Measurements from ENCODE around the gene PRSS23.
"Not testable (repeated sequence)": the region's sequence is repeated elsewhere in the genome, so short reads cannot be mapped to it uniquely, and the experiment has no call there.

DNA sequence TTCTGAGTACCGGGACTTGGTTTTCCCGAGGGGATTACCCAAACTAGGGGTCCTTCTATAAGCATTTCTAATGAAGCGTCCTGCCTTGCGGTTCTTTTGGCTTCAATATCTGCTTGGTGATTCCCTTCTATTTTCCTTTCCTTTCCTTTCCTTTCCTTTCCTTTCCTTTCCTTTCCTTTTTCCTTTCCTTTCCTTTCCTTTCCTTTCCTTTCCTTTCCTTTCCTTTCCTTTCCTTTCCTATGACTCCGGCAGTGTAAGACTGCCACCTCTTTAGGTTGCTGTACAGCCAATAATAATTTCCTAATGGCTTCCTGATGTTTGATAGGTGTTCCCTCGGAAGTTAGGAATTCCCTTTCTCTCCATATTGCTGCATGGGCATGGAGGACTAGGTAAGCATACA lies 34.0 kb downstream of the PRSS23 start:
- TF ChIP-seq POLR2A (IDR thresholded peaks at IDR 0.05): not testable (repeated sequence)
- TF ChIP-seq, protein P1, sequence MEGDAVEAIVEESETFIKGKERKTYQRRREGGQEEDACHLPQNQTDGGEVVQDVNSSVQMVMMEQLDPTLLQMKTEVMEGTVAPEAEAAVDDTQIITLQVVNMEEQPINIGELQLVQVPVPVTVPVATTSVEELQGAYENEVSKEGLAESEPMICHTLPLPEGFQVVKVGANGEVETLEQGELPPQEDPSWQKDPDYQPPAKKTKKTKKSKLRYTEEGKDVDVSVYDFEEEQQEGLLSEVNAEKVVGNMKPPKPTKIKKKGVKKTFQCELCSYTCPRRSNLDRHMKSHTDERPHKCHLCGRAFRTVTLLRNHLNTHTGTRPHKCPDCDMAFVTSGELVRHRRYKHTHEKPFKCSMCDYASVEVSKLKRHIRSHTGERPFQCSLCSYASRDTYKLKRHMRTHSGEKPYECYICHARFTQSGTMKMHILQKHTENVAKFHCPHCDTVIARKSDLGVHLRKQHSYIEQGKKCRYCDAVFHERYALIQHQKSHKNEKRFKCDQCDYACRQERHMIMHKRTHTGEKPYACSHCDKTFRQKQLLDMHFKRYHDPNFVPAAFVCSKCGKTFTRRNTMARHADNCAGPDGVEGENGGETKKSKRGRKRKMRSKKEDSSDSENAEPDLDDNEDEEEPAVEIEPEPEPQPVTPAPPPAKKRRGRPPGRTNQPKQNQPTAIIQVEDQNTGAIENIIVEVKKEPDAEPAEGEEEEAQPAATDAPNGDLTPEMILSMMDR (IDR thresholded peaks at IDR 0.05): not testable (repeated sequence)
